HL-60 (cell line): Measurements from ENCODE around the gene CACNA2D3.

Experiments
- DNase-seq, 2 experiments: peaks; one replicate each; pipeline ENCODE4 v3.0.0-alpha.2; 2010 to 2020; ENCODE audit warnings: low read depth in 1 of 2, low spot score in 1 of 2
- H3K27ac ChIP-seq: fragments of 250-450 bp; sonication (Bioruptor Pico); replicated peaks from 2 replicates; pipeline ENCODE4 v1.5.1; 2020; ENCODE audit warnings: mild to moderate bottlenecking, moderate library complexity
- H3K27me3 ChIP-seq: fragments of 250-450 bp; sonication (Bioruptor Pico); 2 replicates; pipeline ENCODE4 v1.5.1; 2021; ENCODE audit warnings: mild to moderate bottlenecking, moderate library complexity; ENCODE audit not compliant: insufficient read depth, poor library complexity, severe bottlenecking
- H3K4me3 ChIP-seq: replicated peaks from 2 replicates; pipeline ENCODE4 v1.5.1; 2011; ENCODE audit warnings: mild to moderate bottlenecking, control low read depth, low read length; ENCODE audit not compliant: insufficient read depth
- CTCF ChIP-seq: IDR thresholded peaks from one replicate; pipeline ENCODE4 v1.5.1; 2011; ENCODE audit warnings: low read length, control low read depth, inconsistent platforms; ENCODE audit not compliant: insufficient read depth
- GABPA ChIP-seq: IDR thresholded peaks from 2 replicates; pipeline ENCODE4 v1.6.1; 2012; ENCODE audit warnings: low read depth
- POLR2AphosphoS5 ChIP-seq: IDR thresholded peaks from 2 replicates; pipeline ENCODE4 v1.6.1; 2012; ENCODE audit warnings: low read depth
- REST ChIP-seq: IDR thresholded peaks from 2 replicates; pipeline ENCODE4 v1.6.1; 2012; ENCODE audit warnings: low read depth; ENCODE audit not compliant: insufficient replicate concordance
- SPI1 ChIP-seq: IDR thresholded peaks from 2 replicates; pipeline ENCODE4 v1.6.1; 2012; ENCODE audit warnings: low read depth, mild to moderate bottlenecking, borderline replicate concordance

The CACNA2D3 gene

GRCh38 chr3:54533856-54534255, 411.5 kb downstream of the CACNA2D3 start:
- Histone ChIP-seq H3K27ac (no peak overlapping the region), H3K4me3 (no peak overlapping the region), H3K27me3 (no peaks in the 10 kb centered on the region)
- DNase-seq: no peak
- TF ChIP-seq SPI1: no peak
- no peak for TF ChIP-seq REST
- no peak for TF ChIP-seq POLR2AphosphoS5
- no peak for TF ChIP-seq GABPA
- TF ChIP-seq CTCF: no peak

- DNase-seq: no peak
- TF ChIP-seq SPI1: no peak
- no peak for TF ChIP-seq POLR2AphosphoS5
- no peak for TF ChIP-seq CTCF
- no peak for TF ChIP-seq REST
- no peak for TF ChIP-seq GABPA
- H3K27me3 ChIP-seq: no peaks in the 10 kb centered on the region
- no peak overlapping the region for H3K27ac ChIP-seq
- H3K4me3 ChIP-seq: no peak overlapping the region
These were observed 413.3 kb downstream of the CACNA2D3 start for GRCh38 chr3:54535619-54536018.

- no peak for TF ChIP-seq CTCF
- TF ChIP-seq REST: no peak
- TF ChIP-seq SPI1: no peak
- no peak for TF ChIP-seq GABPA
- TF ChIP-seq POLR2AphosphoS5: no peak
- Histone ChIP-seq H3K4me3 (no peak overlapping the region), H3K27me3 (no peaks in the 10 kb centered on the region), H3K27ac (no peak overlapping the region)
- no peak for DNase-seq
These were observed 414.1 kb downstream of the CACNA2D3 start for GRCh38 chr3:54536450-54536849.
